Stomach (tissue), 9 donors: ENCODE measurements around the gene SLC25A41. TPM values are rescaled to one million over a fixed set of nuclear protein-coding genes. Genes with fewer than 3 reads are reported as not detected.

Source experiments
- DNase-seq, 2 donors: peaks; one replicate each; pipeline versions ENCODE4 v3.0.0 to v3.0.0-alpha.2; 2013 to 2019
- H3K27ac ChIP-seq, 5 donors: fragments of 200-600 bp in 4 of 5; sonication (generic) in 4 of 5; one replicate each; pipeline ENCODE4 v1.5.1; 2013 to 2019; ENCODE audit warnings: mild to moderate bottlenecking in 1 of 5, moderate library complexity in 1 of 5
- H3K27me3 ChIP-seq, 3 donors: fragments of 200-600 bp; sonication (generic); one replicate each; pipeline ENCODE4 v1.5.1; 2017 to 2019; ENCODE audit warnings: mixed run types in 1 of 3
- H3K36me3 ChIP-seq, 4 donors: fragments of 200-600 bp; sonication (generic); 1 replicate in 3 of 4; 2 replicates in 1 of 4; pipeline ENCODE4 v1.5.1; 2016 to 2019
- H3K4me1 ChIP-seq, 4 donors: fragments of 200-600 bp; sonication (generic); one replicate each; pipeline ENCODE4 v1.5.1; 2016 to 2019
- H3K4me3 ChIP-seq, 4 donors: fragments of 200-600 bp; sonication (generic) in 3 of 4; one replicate each; pipeline ENCODE4 v1.5.1; 2016 to 2019; ENCODE audit warnings: mild to moderate bottlenecking in 1 of 4
- H3K9me3 ChIP-seq, 4 donors: fragments of 200-600 bp; sonication (generic); one replicate each; pipeline ENCODE4 v1.5.1; 2016 to 2019
- CTCF ChIP-seq, 7 experiments: fragments of 450-650 bp in 4 of 7; fragments of 200-600 bp in 3 of 7; sonication (generic) in 3 of 7; IDR thresholded peaks; one replicate each; pipeline ENCODE4 v1.5.1; 2016 to 2019; ENCODE audit warnings: antibody characterized with exemption in 7 of 7, control low read depth in 2 of 7, mild to moderate bottlenecking in 1 of 7
- EP300 ChIP-seq: sonication (generic); formaldehyde crosslinking; IDR thresholded peaks from one replicate; pipeline ENCODE4 v1.6.1; 2017; ENCODE audit warnings: antibody characterized with exemption
- POLR2A ChIP-seq, 4 donors: fragments of 450-650 bp; IDR thresholded peaks; one replicate each; pipeline ENCODE4 v1.6.1; 2016; ENCODE audit warnings: antibody characterized with exemption in 4 of 4, control low read depth in 2 of 4, mild to moderate bottlenecking in 1 of 4, moderate library complexity in 1 of 4
- POLR2AphosphoS5 ChIP-seq, 3 donors: sonication (generic); formaldehyde crosslinking; IDR thresholded peaks; one replicate each; pipeline ENCODE4 v1.6.1; 2016; ENCODE audit warnings: antibody characterized with exemption in 3 of 3
- WGBS, 5 donors: extraction: QIAGEN DNeasy Blood & Tissue Kit in 3 of 5; methylation state at CpG; one replicate each; pipeline versions ENCODE4 v1.1.5 to v1.1.7; 2013 to 2018; 5-methylcytosine and 5-hydroxymethylcytosine counted together
- intact Hi-C: fragments of 100-400 bp; cut with DNase I; formaldehyde crosslinking; loops from one replicate; pipeline ENCODE4 v1.15.1; 2023; ENCODE audit warnings: low total_unique reads
- polyA plus RNA-seq, 3 donors: library from polyadenylated mRNA; stranded (reverse); fragments of 200-250 nt; gene quantifications; one replicate each; pipeline ENCODE4 v1.2.3, GENCODE V29; 2013
- small RNA-seq, 4 donors: library from RNA; depleted of rRNA; stranded (forward); fragments of <200 nt; gene quantifications; one replicate each; pipeline ENCODE3, GENCODE V24; 2016
- total RNA-seq, 5 donors: library from RNA; depleted of rRNA; stranded (reverse); fragments of >200 nt; gene quantifications; one replicate each; pipeline versions ENCODE4 v1.1.0 to v1.2.3, GENCODE V29; 2014 to 2016
- donor health status: healthy with polysubstance abuse.
- donor health status: Bipolar disorder and iron deficiency.
- donor health status: healthy.

The SLC25A41 gene
- total and polyA plus RNA-seq, 8 donors: 0.80 to 4.9 TPM; not detected in 6

- Histone ChIP-seq H3K27ac (peak overlapping the region in 2 of 5 donors; percentile 8 to 18), H3K4me3 (no peak overlapping the region), H3K4me1 (peaks cover 10 to 55% (median 23%) of the 10 kb centered on the region in 4 donors), H3K36me3 (peaks cover 27 to 60% (median 51%) of the 10 kb centered on the region in 4 donors), H3K27me3 (no peaks in the 10 kb centered on the region), H3K9me3 (no peaks in the 10 kb centered on the region)
- intact Hi-C loops: no loop called here
- TF ChIP-seq POLR2A (IDR thresholded peaks at IDR 0.05) (no peak), EP300 (no peak), POLR2AphosphoS5 (IDR thresholded peaks at IDR 0.05) (no peak), CTCF (IDR thresholded peaks at IDR 0.05) (no peak)
- WGBS, 5 donors: 72 to 79% (median 77%) methylated on average over 14 to 19 of the region's 19 CpGs
- DNase-seq: no peak
Observed at GRCh38 chr19:6376512-6377190, 56.9 kb downstream of the SLC25A41 start.

Small RNAs within 50 kb of the gene (small RNA-seq; reads per million reads assigned to genes)
- 0 reads per million in 4 donors for gene MIR6790
- gene MIR6885: 0 to 0.15 (median 0.03) reads per million in 4 donors

Other genes starting within 250 kb of the SLC25A41 start
- 10 to 100 TPM in 3 of 5 donors, 1 to 10 TPM in 2; 3.1 to 30.4 (median 16.7) TPM for gene MLLT1, start 153.8 kb downstream of the SLC25A41 start, total RNA-seq
- 10 to 100 TPM; 21.2 to 33.8 (median 27.4) TPM for gene MLLT1, start 153.8 kb downstream of the SLC25A41 start, polyA plus RNA-seq
- gene ACER1, start 100.2 kb downstream of the SLC25A41 start, total RNA-seq: 1 to 10 TPM in 1 of 5 donors, not detected in 4; 3.5 TPM
- under 1 TPM in 1 of 3 donors, not detected in 2; 0.08 TPM for gene ACER1, start 100.2 kb downstream of the SLC25A41 start, polyA plus RNA-seq
- 10 to 100 TPM in 4 of 5 donors, 1 to 10 TPM in 1; 5.8 to 67.1 (median 24.0) TPM for gene CLPP, start 72.2 kb downstream of the SLC25A41 start, total RNA-seq
- 10 to 100 TPM; 73.3 to 76.5 (median 75.0) TPM for gene CLPP, start 72.2 kb downstream of the SLC25A41 start, polyA plus RNA-seq
- gene ALKBH7, start 61.0 kb downstream of the SLC25A41 start, total RNA-seq: 100 to 1,000 TPM in 1 of 5 donors, 10 to 100 TPM in 3, 1 to 10 TPM in 1; 5.3 to 138 (median 21.3) TPM
- gene ALKBH7, start 61.0 kb downstream of the SLC25A41 start, polyA plus RNA-seq: 100 to 1,000 TPM in 1 of 3 donors, 10 to 100 TPM in 2; 81.1 to 122 (median 87.2) TPM
- gene PSPN, start 57.8 kb downstream of the SLC25A41 start, total RNA-seq: 1 to 10 TPM in 4 of 5 donors, not detected in 1; 1.1 to 2.8 (median 1.9) TPM
- gene PSPN, start 57.8 kb downstream of the SLC25A41 start, polyA plus RNA-seq: 1 to 10 TPM in 2 of 3 donors, under 1 TPM in 1; 0.92 to 2.2 (median 1.1) TPM
- 10 to 100 TPM in 4 of 5 donors, 1 to 10 TPM in 1; 9.8 to 46.7 (median 22.8) TPM for gene GTF2F1, start 40.6 kb downstream of the SLC25A41 start, total RNA-seq
- 10 to 100 TPM; 34.4 to 62.8 (median 41.7) TPM for gene GTF2F1, start 40.6 kb downstream of the SLC25A41 start, polyA plus RNA-seq
- 100 to 1,000 TPM; 111 to 130 (median 112) TPM for gene KHSRP, start 9.0 kb downstream of the SLC25A41 start, total RNA-seq
- 100 to 1,000 TPM in 1 of 3 donors, 10 to 100 TPM in 2; 49.1 to 103 (median 79.3) TPM for gene KHSRP, start 9.0 kb downstream of the SLC25A41 start, polyA plus RNA-seq
- gene SLC25A23, start 26.0 kb upstream of the SLC25A41 start, total RNA-seq: 100 to 1,000 TPM in 1 of 5 donors, 10 to 100 TPM in 4; 20.7 to 191 (median 60.1) TPM
- 10 to 100 TPM; 30.8 to 42.5 (median 34.2) TPM for gene SLC25A23, start 26.0 kb upstream of the SLC25A41 start, polyA plus RNA-seq
- gene CRB3, start 30.5 kb upstream of the SLC25A41 start, total RNA-seq: 100 to 1,000 TPM in 1 of 5 donors, 10 to 100 TPM in 3, 1 to 10 TPM in 1; 7.6 to 203 (median 46.1) TPM
- gene CRB3, start 30.5 kb upstream of the SLC25A41 start, polyA plus RNA-seq: 10 to 100 TPM; 34.3 to 66.6 (median 51.9) TPM
- gene DENND1C, start 48.0 kb upstream of the SLC25A41 start, total RNA-seq: 10 to 100 TPM in 1 of 5 donors, 1 to 10 TPM in 2, under 1 TPM in 2; 0.45 to 15.2 (median 1.1) TPM
- gene DENND1C, start 48.0 kb upstream of the SLC25A41 start, polyA plus RNA-seq: 1 to 10 TPM; 2.5 to 3.1 (median 2.9) TPM
- gene TUBB4A, start 68.5 kb upstream of the SLC25A41 start, total RNA-seq: 1 to 10 TPM in 2 of 5 donors, under 1 TPM in 1, not detected in 2; 0.89 to 3.9 (median 1.1) TPM
- under 1 TPM in 2 of 3 donors, not detected in 1; 0.76 to 0.85 TPM for gene TUBB4A, start 68.5 kb upstream of the SLC25A41 start, polyA plus RNA-seq
- gene TNFSF9, start 97.3 kb upstream of the SLC25A41 start, total RNA-seq: not detected
- under 1 TPM in 1 of 3 donors, not detected in 2; 0.85 TPM for gene TNFSF9, start 97.3 kb upstream of the SLC25A41 start, polyA plus RNA-seq
- gene CD70, start 157.4 kb upstream of the SLC25A41 start, total RNA-seq: not detected
- gene CD70, start 157.4 kb upstream of the SLC25A41 start, polyA plus RNA-seq: under 1 TPM in 1 of 3 donors, not detected in 2; 0.18 TPM
- gene TNFSF14, start 236.4 kb upstream of the SLC25A41 start, total RNA-seq: 10 to 100 TPM in 1 of 5 donors, 1 to 10 TPM in 1, under 1 TPM in 1, not detected in 2; 0.14 to 60.1 (median 1.1) TPM
- gene TNFSF14, start 236.4 kb upstream of the SLC25A41 start, polyA plus RNA-seq: 1 to 10 TPM in 1 of 3 donors, under 1 TPM in 2; 0.56 to 1.1 (median 0.60) TPM